Keratinocyte (primary cell): ENCODE results near the gene ZNF23. TPM values are rescaled to one million over a fixed set of nuclear protein-coding genes. Genes with fewer than 3 reads are reported as not detected.

Experiments
- DNase-seq: peaks from one replicate; pipeline ENCODE4 v3.0.0-alpha.2; 2011; ENCODE audit warnings: low read depth, missing footprints, low spot score
- FAIRE-seq: peaks from 2 replicates; lab custom pipeline; 2011; peaks lifted over from hg19 to GRCh38; lab: Jason Lieb, UNC
- H2AFZ ChIP-seq: 2 replicates; pipeline ENCODE4 v1.6.0; 2012; ENCODE audit warnings: low read length, control low read depth, inconsistent platforms; ENCODE audit not compliant: control insufficient read depth
- H3K27ac ChIP-seq: 2 replicates; pipeline ENCODE4 v1.5.1; 2011; ENCODE audit warnings: low read length; ENCODE audit not compliant: control insufficient read depth, insufficient read depth
- H3K27me3 ChIP-seq: 3 replicates; pipeline ENCODE4 v1.6.0; 2011; ENCODE audit warnings: low read length; ENCODE audit not compliant: control insufficient read depth, insufficient read depth; ENCODE audit errors: extremely low read depth
- H3K36me3 ChIP-seq, 2 experiments: 2 replicates in 1 of 2; 3 replicates in 1 of 2; pipeline ENCODE4 v1.5.1; 2011; ENCODE audit warnings: low read length in 2 of 2, mild to moderate bottlenecking in 1 of 2; ENCODE audit not compliant: control insufficient read depth in 2 of 2, insufficient read depth in 2 of 2; ENCODE audit errors: extremely low read depth in 1 of 2
- H3K4me1 ChIP-seq: 3 replicates; pipeline ENCODE4 v1.5.1; 2011; ENCODE audit warnings: low read length; ENCODE audit not compliant: control insufficient read depth, insufficient read depth; ENCODE audit errors: extremely low read depth
- H3K4me2 ChIP-seq: 3 replicates; pipeline ENCODE4 v1.6.0; 2011; ENCODE audit warnings: low read depth, low read length; ENCODE audit not compliant: control insufficient read depth, insufficient read depth; ENCODE audit errors: extremely low read depth
- H3K4me3 ChIP-seq, 3 experiments: fragments of 200-600 bp in 1 of 3; sonication (generic) in 1 of 3; 2 replicates in 2 of 3; 3 replicates in 1 of 3; pipeline ENCODE4 v1.5.1; 2011 to 2016; ENCODE audit warnings: low read length in 3 of 3, mild to moderate bottlenecking in 3 of 3, control low read depth in 2 of 3, inconsistent platforms in 1 of 3, low read depth in 1 of 3, mixed read lengths in 1 of 3, mixed run types in 1 of 3, moderate library complexity in 1 of 3; ENCODE audit not compliant: control insufficient read depth in 2 of 3, insufficient read depth in 2 of 3; ENCODE audit errors: extremely low read depth in 1 of 3
- H3K79me2 ChIP-seq: 2 replicates; pipeline ENCODE4 v1.6.0; 2012; ENCODE audit warnings: low read length; ENCODE audit not compliant: control insufficient read depth, insufficient read depth
- H3K9ac ChIP-seq: 3 replicates; pipeline ENCODE4 v1.6.0; 2011; ENCODE audit warnings: low read length; ENCODE audit not compliant: control insufficient read depth, insufficient read depth; ENCODE audit errors: extremely low read depth
- H3K9me1 ChIP-seq: 3 replicates; pipeline ENCODE4 v1.6.0; 2011; ENCODE audit warnings: low read length; ENCODE audit not compliant: control insufficient read depth, insufficient read depth; ENCODE audit errors: extremely low read depth
- H3K9me3 ChIP-seq: 2 replicates; pipeline ENCODE4 v1.5.1; 2012; ENCODE audit warnings: low read depth, low read length; ENCODE audit not compliant: control insufficient read depth
- H4K20me1 ChIP-seq: 3 replicates; pipeline ENCODE4 v1.6.0; 2011; ENCODE audit warnings: low read length; ENCODE audit not compliant: control insufficient read depth, insufficient read depth; ENCODE audit errors: extremely low read depth
- CTCF ChIP-seq, 3 experiments: IDR thresholded peaks in 1 of 3; conservative IDR thresholded peaks in 1 of 3; optimal IDR thresholded peaks in 1 of 3; 2 replicates in 2 of 3; 3 replicates in 1 of 3; pipeline versions ENCODE3 to v1.5.1; 2011; ENCODE audit warnings: low read length in 3 of 3, mild to moderate bottlenecking in 3 of 3, moderate library complexity in 2 of 3, control low read depth in 1 of 3, inconsistent platforms in 1 of 3; ENCODE audit not compliant: insufficient read depth in 2 of 3; ENCODE audit errors: extremely low read depth in 1 of 3
- EZH2 ChIP-seq: IDR thresholded peaks from one replicate; pipeline ENCODE4 v1.6.1; 2012; ENCODE audit warnings: inconsistent platforms, mild to moderate bottlenecking, low read length, moderate library complexity
- dilution Hi-C: fragments of 300-500 bp; cut with MboI; formaldehyde crosslinking; loops from one replicate; pipeline ENCODE4 v1.7.0; 2020; ENCODE audit warnings: low sequenced_read_pairs; ENCODE audit not compliant: extremely low pct_ligation_motif_present
- polyA plus RNA-seq, 5 experiments: library from polyadenylated mRNA; depleted of rRNA in 3 of 5; stranded (reverse) in 3 of 5; stranded (forward) in 1 of 5; unstranded in 1 of 5; fragments of >200 nt; gene quantifications; 1 replicate in 1 of 5; 2 replicates in 3 of 5; 3 replicates in 1 of 5; pipeline versions ENCODE4 v1.2.1 to v1.2.3, GENCODE V29; 2011 to 2012; ENCODE audit warnings: missing spikeins in 2 of 5, low read depth in 1 of 5, low replicate concordance in 1 of 5

The ZNF23 gene
- polyA plus RNA-seq, 1 donor (not counting 4 experiments of a cell fraction or from before 2014, with no cell fraction given), result 8.2 TPM

GRCh38 chr16:71480956-71481355 is 18.9 kb upstream of the ZNF23 start:
- FAIRE-seq (no peak), DNase-seq (no peak)
- TF ChIP-seq EZH2 (no peak), CTCF (optimal IDR thresholded peaks at IDR 0.05 in 1 of 3, IDR thresholded peaks at IDR 0.05 in 1 of 3, conservative IDR thresholded peaks at IDR 0.05 in 1 of 3; ENCODE audit: extremely low read depth in 1 of 3, insufficient read depth in 2 of 3, low read length in 3 of 3) (no peak)
- peaks cover 5% of the 10 kb centered on the region for H3K4me1 ChIP-seq
- no peak overlapping the region for H3K4me2 ChIP-seq
- no peak overlapping the region for H3K9ac ChIP-seq
- no peaks in the 10 kb centered on the region for H3K9me3 ChIP-seq
- H4K20me1 ChIP-seq, result no peaks in the 10 kb centered on the region
- H3K27ac ChIP-seq, result no peak overlapping the region
- H3K9me1 ChIP-seq, result no peaks in the 10 kb centered on the region
- dilution Hi-C loops, result no loop called here
- no peaks in the 10 kb centered on the region for H3K79me2 ChIP-seq
- peaks cover 2 to 3% of the 10 kb centered on the region in 2 experiments for H3K36me3 ChIP-seq
- H3K4me3 ChIP-seq, result no peak overlapping the region
- no peaks in the 10 kb centered on the region for H3K27me3 ChIP-seq
- no peak overlapping the region for H2AFZ ChIP-seq

GRCh38 chr16:71479420-71479819 is 17.4 kb upstream of the ZNF23 start:
- H4K20me1 ChIP-seq, result no peaks in the 10 kb centered on the region
- peaks cover 5% of the 10 kb centered on the region for H3K9me3 ChIP-seq
- H3K4me2 ChIP-seq, result no peak overlapping the region
- no peak overlapping the region for H3K9ac ChIP-seq
- peaks cover 16% of the 10 kb centered on the region for H3K4me1 ChIP-seq
- dilution Hi-C loops, result no loop called here
- H3K79me2 ChIP-seq, result no peaks in the 10 kb centered on the region
- H3K27me3 ChIP-seq, result no peaks in the 10 kb centered on the region
- H3K4me3 ChIP-seq, result no peak overlapping the region
- H3K36me3 ChIP-seq, result peaks cover 5 to 7% of the 10 kb centered on the region in 2 experiments
- no peak for DNase-seq
- no peak overlapping the region for H3K27ac ChIP-seq
- no peak for FAIRE-seq
- TF ChIP-seq CTCF (optimal IDR thresholded peaks at IDR 0.05 in 1 of 3, IDR thresholded peaks at IDR 0.05 in 1 of 3, conservative IDR thresholded peaks at IDR 0.05 in 1 of 3; ENCODE audit: extremely low read depth in 1 of 3, insufficient read depth in 2 of 3, low read length in 3 of 3) (peak; percentile 55 to 69 (median 57)), EZH2 (no peak)
- no peaks in the 10 kb centered on the region for H3K9me1 ChIP-seq
- no peak overlapping the region for H2AFZ ChIP-seq
